Kidney (tissue), 14 donors: ENCODE data around the gene FRMD4A. TPM values are rescaled to one million over a fixed set of nuclear protein-coding genes. Genes with fewer than 3 reads are reported as not detected.
A peak's percentile ranks its signal among the peaks of the same experiment; 100 is the strongest.

Experiments
- DNase-seq, 5 donors: peaks; one replicate each; pipeline ENCODE4 v3.0.0-alpha.2; 2013 to 2020
- FAIRE-seq: peaks from 2 replicates; lab custom pipeline; 2012; peaks lifted over from hg19 to GRCh38; lab: Jason Lieb, UNC
- H3K27ac ChIP-seq, 2 donors: one replicate each; pipeline ENCODE4 v1.7.0; 2013; ENCODE audit warnings: low read depth in 2 of 2, low read length in 2 of 2, inconsistent platforms in 1 of 2
- H3K27me3 ChIP-seq: one replicate; pipeline ENCODE4 v1.7.1; 2013; ENCODE audit warnings: low read length, inconsistent platforms; ENCODE audit not compliant: control insufficient read depth, insufficient read depth
- H3K36me3 ChIP-seq, 3 donors: one replicate each; pipeline versions ENCODE4 v1.7.0 to v1.7.1; 2013; ENCODE audit warnings: low read length in 3 of 3, control low read depth in 1 of 3, inconsistent platforms in 1 of 3; ENCODE audit not compliant: insufficient read depth in 3 of 3, control insufficient read depth in 2 of 3
- H3K4me1 ChIP-seq, 3 donors: one replicate each; pipeline versions ENCODE4 v1.7.0 to v1.7.1; 2013; ENCODE audit warnings: low read length in 3 of 3, inconsistent platforms in 1 of 3, low read depth in 1 of 3; ENCODE audit not compliant: control insufficient read depth in 2 of 3, insufficient read depth in 2 of 3
- H3K4me3 ChIP-seq, 3 donors: one replicate each; pipeline versions ENCODE4 v1.7.0 to v1.8.1; 2013; ENCODE audit warnings: low read length in 3 of 3, control low read depth in 1 of 3, inconsistent platforms in 1 of 3
- H3K9ac ChIP-seq, 3 donors: one replicate each; pipeline versions ENCODE4 v1.7.0 to v1.7.1; 2013; ENCODE audit warnings: low read length in 3 of 3, control low read depth in 1 of 3, inconsistent platforms in 1 of 3
- H3K9me3 ChIP-seq, 3 donors: one replicate each; pipeline versions ENCODE4 v1.7.0 to v1.7.1; 2013; ENCODE audit warnings: low read length in 3 of 3, control low read depth in 1 of 3, inconsistent platforms in 1 of 3; ENCODE audit not compliant: control insufficient read depth in 2 of 3, insufficient read depth in 1 of 3
- CTCF ChIP-seq: IDR thresholded peaks from 3 replicates; pipeline ENCODE4 v1.5.1; 2012; ENCODE audit warnings: mild to moderate bottlenecking, moderate library complexity, borderline replicate concordance; ENCODE audit not compliant: insufficient read depth; ENCODE audit errors: extremely low read depth
- intact Hi-C: fragments of 100-400 bp; cut with DNase I; formaldehyde crosslinking; loops from one replicate; pipeline ENCODE4 v1.11.1; 2022
- polyA plus RNA-seq: library from polyadenylated mRNA; stranded (reverse); fragments of 350-450 nt; fragmentation: Illumina TruSeq; extraction: RNeasy Lipid Tissue Mini Kit (QIAGEN cat#74804); gene quantifications from one replicate; pipeline ENCODE4 v1.2.3, GENCODE V29; 2014; ENCODE audit warnings: low read depth, low replicate concordance; ENCODE audit not compliant: insufficient read depth
- total RNA-seq: library from RNA; stranded (reverse); fragmentation: NEBNext Ultra II Directional; extraction: Animal tissue kit (Norgen Biotek cat#: 25700); gene quantifications from one replicate; pipeline ENCODE4 v1.2.1, GENCODE V29; 2021
- donor health status: control.
- donor health status: control.
- donor health status: control.
- donor health status: control.
- donor health status: control.
- donor health status: DM: yes; HTN: yes; CAD: no.
- donor health status: Normal renal cell carcinoma (clear cell type).

The FRMD4A gene
- total and polyA plus RNA-seq, 2 donors from 2014 or later = 16.0 to 68.2 TPM

GRCh38 chr10:13971601-13972475, 358.9 kb downstream of the FRMD4A start:
- no peaks in the 10 kb centered on the region for H3K9me3 ChIP-seq
- H3K4me3 ChIP-seq = peak overlapping the region in 1 of 3 donors; percentile 1
- FAIRE-seq (no peak), DNase-seq (peak in 1 of 5 donors; percentile 58)
- peaks cover 0 to 5% (median 0%) of the 10 kb centered on the region in 3 donors for H3K4me1 ChIP-seq
- no peaks in the 10 kb centered on the region for H3K36me3 ChIP-seq
- intact Hi-C loops = no loop called here
- H3K27ac ChIP-seq = no peak overlapping the region
- H3K9ac ChIP-seq = no peak overlapping the region
- H3K27me3 ChIP-seq = no peaks in the 10 kb centered on the region
- no peak for TF ChIP-seq CTCF

GRCh38 chr10:13970957-13971353, 359.8 kb downstream of the FRMD4A start:
- no peaks in the 10 kb centered on the region for H3K36me3 ChIP-seq
- no peaks in the 10 kb centered on the region for H3K9me3 ChIP-seq
- FAIRE-seq (no peak), DNase-seq (no peak)
- no peaks in the 10 kb centered on the region for H3K27me3 ChIP-seq
- H3K4me3 ChIP-seq = peak overlapping the region in 1 of 3 donors; percentile 30
- intact Hi-C loops = no loop called here
- H3K9ac ChIP-seq = no peak overlapping the region
- TF ChIP-seq CTCF = no peak
- H3K27ac ChIP-seq = no peak overlapping the region
- H3K4me1 ChIP-seq = peaks cover 0 to 5% (median 0%) of the 10 kb centered on the region in 3 donors

GRCh38 chr10:13970236-13970956, 360.3 kb downstream of the FRMD4A start:
- FAIRE-seq (no peak), DNase-seq (peak in 1 of 5 donors; percentile 78)
- Histone ChIP-seq H3K9me3 (no peaks in the 10 kb centered on the region), H3K36me3 (no peaks in the 10 kb centered on the region), H3K27me3 (no peaks in the 10 kb centered on the region), H3K4me1 (peaks cover 0 to 5% (median 0%) of the 10 kb centered on the region in 3 donors), H3K4me3 (peak overlapping the region in 1 of 3 donors; percentile 30), H3K9ac (no peak overlapping the region), H3K27ac (peak overlapping the region in 1 of 2 donors; percentile 29)
- intact Hi-C loops = no loop called here
- TF ChIP-seq CTCF = no peak
